HepG2 (cell line): ENCODE measurements around the gene SCP2. TPM values are rescaled to one million over a fixed set of nuclear protein-coding genes. Genes with fewer than 3 reads are reported as not detected.

Source experiments
- AKAP8 ChIP-seq: sonication (generic); formaldehyde crosslinking; IDR thresholded peaks from 2 replicates; pipeline ENCODE4 v1.5.1; 2020; ENCODE audit warnings: mild to moderate bottlenecking, missing genetic modification reagents
- ARID4A ChIP-seq: sonication (generic); formaldehyde crosslinking; IDR thresholded peaks from 2 replicates; pipeline ENCODE4 v1.5.0; 2020; ENCODE audit warnings: mild to moderate bottlenecking, missing genetic modification reagents, borderline replicate concordance
- ASH2L ChIP-seq: fragments of 300-600, 200-600 bp; sonication (generic); IDR thresholded peaks from 2 replicates; pipeline ENCODE4 v1.7.0; 2017; ENCODE audit warnings: low read depth, mild to moderate bottlenecking, moderate library complexity, mixed read lengths, low read length; ENCODE audit not compliant: insufficient read length
- ATF2 ChIP-seq: sonication (generic); formaldehyde crosslinking; IDR thresholded peaks from 2 replicates; pipeline ENCODE4 v1.4.0; 2020; ENCODE audit warnings: missing genetic modification reagents
- ETV6 ChIP-seq: sonication (generic); formaldehyde crosslinking; conservative IDR thresholded peaks from 2 replicates; pipeline ENCODE4 v1.4.0; 2020; ENCODE audit warnings: missing genetic modification reagents
- GZF1 ChIP-seq: sonication (generic); formaldehyde crosslinking; IDR thresholded peaks from 2 replicates; pipeline ENCODE4 v1.5.1; 2020; ENCODE audit warnings: mild to moderate bottlenecking, missing genetic modification reagents
- IKZF5 ChIP-seq: IDR thresholded peaks from 2 replicates; pipeline ENCODE4 v1.6.1; 2018; ENCODE audit warnings: missing genetic modification reagents, mild to moderate bottlenecking, missing compliant biosample characterization
- IRX3 ChIP-seq: sonication (generic); formaldehyde crosslinking; IDR thresholded peaks from 2 replicates; pipeline ENCODE4 v1.8.1; 2023; ENCODE audit warnings: mild to moderate bottlenecking, low read depth, missing genetic modification reagents, borderline replicate concordance
- KAT7 ChIP-seq: IDR thresholded peaks from 2 replicates; pipeline ENCODE4 v1.6.1; 2018; ENCODE audit warnings: borderline replicate concordance, missing compliant biosample characterization
- KLF12 ChIP-seq: sonication (generic); formaldehyde crosslinking; IDR thresholded peaks from 2 replicates; pipeline ENCODE4 v1.4.0; 2020; ENCODE audit warnings: missing genetic modification reagents, borderline replicate concordance
- KMT2A ChIP-seq: sonication (generic); formaldehyde crosslinking; IDR thresholded peaks from 2 replicates; pipeline ENCODE4 v1.4.0; 2020; ENCODE audit warnings: missing genetic modification reagents
- PATZ1 ChIP-seq: sonication (generic); formaldehyde crosslinking; IDR thresholded peaks from 2 replicates; pipeline ENCODE4 v1.4.0; 2020; ENCODE audit warnings: missing genetic modification reagents
- SAFB2 ChIP-seq: sonication (generic); formaldehyde crosslinking; IDR thresholded peaks from 2 replicates; pipeline ENCODE4 v1.5.1; 2020; ENCODE audit warnings: missing genetic modification reagents, low read depth, mild to moderate bottlenecking, borderline replicate concordance
- SSRP1 ChIP-seq: IDR thresholded peaks from 2 replicates; pipeline ENCODE4 v1.6.1; 2016; ENCODE audit warnings: control low read depth
- STAG1 ChIP-seq: sonication (generic); formaldehyde crosslinking; IDR thresholded peaks from 2 replicates; pipeline ENCODE4 v1.4.0; 2020; ENCODE audit warnings: missing genetic modification reagents
- ZNF224 ChIP-seq: sonication (generic); formaldehyde crosslinking; IDR thresholded peaks from 2 replicates; pipeline ENCODE4 v1.5.0; 2020; ENCODE audit warnings: mild to moderate bottlenecking, missing genetic modification reagents
- ZNF276 ChIP-seq: sonication (generic); formaldehyde crosslinking; IDR thresholded peaks from 2 replicates; pipeline ENCODE4 v1.4.0; 2020; ENCODE audit warnings: mild to moderate bottlenecking, low read depth, missing genetic modification reagents
- ZNF546 ChIP-seq: sonication (generic); formaldehyde crosslinking; conservative IDR thresholded peaks from 2 replicates; pipeline ENCODE4 v1.8.1; 2023; ENCODE audit warnings: mild to moderate bottlenecking, missing genetic modification reagents
- polyA plus RNA-seq, 8 experiments: library from polyadenylated mRNA; depleted of rRNA in 3 of 8; stranded (reverse) in 7 of 8; unstranded in 1 of 8; fragments of >200 nt; fragmentation: Illumina TruSeq in 4 of 8; extraction: Trizol in 4 of 8; gene quantifications; 2 replicates each; pipeline versions ENCODE4 v1.2.1 to v1.2.3, GENCODE V29; 2011 to 2016; ENCODE audit warnings: low read depth in 4 of 8, missing spikeins in 1 of 8, mixed read lengths in 1 of 8; ENCODE audit not compliant: insufficient read depth in 1 of 8
- total RNA-seq, 5 experiments: library from RNA; depleted of rRNA; stranded (reverse); fragments of >200 nt; fragmentation: Illumina TruSeq; extraction: Trizol; gene quantifications; 2 replicates each; pipeline ENCODE4 v1.2.3, GENCODE V29; 2016; ENCODE audit warnings: low read depth in 1 of 5

The SCP2 gene
- total and polyA plus RNA-seq, 2 of the 13 experiments (the other 11 are each of a cell fraction or from before 2014, with no cell fraction given), result 59.0 to 133 TPM

- TF ChIP-seq SAFB2 (CRISPR knock-in tag), result 0 out of 2 replicates have a peak, but pooled peaks have one; percentile 31
- peak; percentile 45; the same call in 1 of the 2 replicates for TF ChIP-seq GZF1 (CRISPR knock-in tag)
- TF ChIP-seq ARID4A (CRISPR knock-in tag), result peak; percentile 35; the same call in 1 of the 2 replicates
- no peak for TF ChIP-seq ZNF224 (CRISPR knock-in tag)
- TF ChIP-seq KLF12 (CRISPR knock-in tag), result peak; percentile 47; the same call in 1 of the 2 replicates
- no peak for TF ChIP-seq ZNF546 (CRISPR knock-in tag)
- TF ChIP-seq IRX3 (CRISPR knock-in tag), result no peak
- TF ChIP-seq KMT2A (CRISPR knock-in tag), result 0 out of 2 replicates have a peak, but pooled peaks have one; percentile 15
- TF ChIP-seq ZNF276, result no peak
- TF ChIP-seq ASH2L, result peak; percentile 62
- no peak for TF ChIP-seq STAG1 (CRISPR knock-in tag)
- TF ChIP-seq IKZF5 (CRISPR knock-in tag), result peak; percentile 61
- 0 out of 2 replicates have a peak, but pooled peaks have one; percentile 15 for TF ChIP-seq AKAP8 (CRISPR knock-in tag)
- peak; percentile 99 for TF ChIP-seq ATF2 (CRISPR knock-in tag)
- TF ChIP-seq PATZ1 (CRISPR knock-in tag), result peak; percentile 86
- TF ChIP-seq KAT7 (CRISPR knock-in tag), result peak; percentile 11; the same call in 1 of the 2 replicates
- no peak for TF ChIP-seq SSRP1 (CRISPR knock-in tag)
- no peak for TF ChIP-seq ETV6
Measured at GRCh38 chr1:53089478-53090226, 162.6 kb downstream of the SCP2 start (continued).
